HG03103 (cell line): ENCODE data around the gene MOSPD3.
"Not testable (repeated sequence)": the region's sequence is repeated elsewhere in the genome, so short reads cannot be mapped to it uniquely, and the experiment has no call there.

ENCODE experiments used
- ATAC-seq: cut with Tn5 transposase; IDR thresholded peaks from one replicate; pipeline ENCODE4 v1.9.1; 2021; ENCODE audit warnings: low read depth; ENCODE audit not compliant: unreplicated experiment

MOSPD3 gene

DNA sequence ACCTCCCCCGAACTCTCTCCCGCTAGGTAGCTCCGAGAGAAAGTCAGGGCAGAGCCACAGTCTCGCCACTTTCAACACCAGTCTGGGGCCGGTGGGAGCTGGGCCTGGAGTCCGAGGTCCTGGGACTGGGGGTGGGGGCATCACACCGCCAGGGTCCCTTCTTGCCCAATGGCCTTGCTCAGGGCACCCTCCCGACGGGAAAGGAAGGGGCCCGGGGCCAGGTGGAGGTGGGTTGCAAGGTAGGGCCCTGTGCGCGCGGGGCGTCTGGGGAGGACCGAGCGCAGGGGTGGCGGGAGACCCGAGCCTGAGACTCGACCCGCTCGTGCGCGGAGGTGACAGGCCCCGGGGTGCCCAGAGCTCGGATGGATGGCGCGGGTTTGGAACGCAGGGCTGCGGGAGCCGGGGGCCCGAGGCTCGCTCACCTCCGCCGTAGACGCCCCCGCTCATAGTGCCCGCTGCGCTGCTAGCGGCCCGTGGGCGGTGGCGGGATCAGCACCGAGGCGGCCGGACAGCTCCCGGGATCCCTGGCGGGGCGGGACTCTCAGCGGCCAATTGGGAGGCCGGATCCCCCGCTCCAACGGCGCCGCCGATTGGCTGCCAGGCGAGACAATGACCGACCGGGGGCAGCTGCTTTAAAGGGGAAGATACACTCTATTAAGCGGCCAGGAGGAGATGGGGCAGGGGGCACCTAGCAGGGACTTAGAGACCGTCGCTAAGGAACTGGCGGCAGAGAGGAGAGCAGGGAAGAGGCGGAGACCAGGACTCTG lies 43.8 kb downstream of the MOSPD3 start, which contains the start of gene ACTL6B:
ACTL6B (minus strand) TSS at position 541 of the 767 bp plus-strand sequence; CDS start at position 447, 94 bp downstream.
- ATAC-seq, result no peak

DNA sequence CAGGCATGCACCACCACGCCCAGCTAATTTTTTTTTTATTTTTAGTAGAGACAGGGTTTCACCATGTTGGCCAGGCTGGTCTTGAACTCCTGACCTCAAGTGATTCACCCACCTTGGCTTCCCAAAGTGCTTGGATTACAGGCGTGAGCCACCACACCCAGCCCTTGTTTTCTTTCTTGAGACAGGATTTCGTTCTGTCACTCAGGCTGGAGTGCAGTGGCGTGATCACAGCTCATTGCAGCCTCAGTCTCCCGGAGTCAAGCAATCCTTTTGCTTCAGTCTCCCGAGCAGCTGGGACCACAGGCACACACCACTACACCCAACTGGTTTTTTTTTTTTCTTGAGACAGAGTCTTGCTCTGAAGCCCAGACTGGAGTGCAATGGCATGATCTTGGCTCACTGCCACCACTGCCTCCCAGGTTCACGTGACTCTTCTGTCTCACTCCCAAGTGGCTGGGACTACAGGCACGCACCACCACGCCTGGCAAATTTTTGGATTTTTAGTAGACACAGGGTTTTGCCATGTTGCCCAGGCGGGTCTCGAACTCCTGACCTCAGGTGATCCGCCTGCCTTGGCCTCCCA lies 49.9 kb downstream of the MOSPD3 start:
- ATAC-seq, result not testable (repeated sequence)
